Colonic mucosa (tissue), 4 donors: ENCODE measurements around the gene TMEM132D. TPM values are rescaled to one million over a fixed set of nuclear protein-coding genes. Genes with fewer than 3 reads are reported as not detected.

Experiments used
- DNase-seq: peaks from one replicate; pipeline ENCODE4 v3.0.0-alpha.2; 2020
- H3K27ac ChIP-seq: fragments of 200-600 bp; one replicate; pipeline ENCODE4 v1.8.0; 2021
- H3K27me3 ChIP-seq: fragments of 200-600 bp; one replicate; pipeline ENCODE4 v1.8.0; 2021
- H3K36me3 ChIP-seq: fragments of 200-600 bp; one replicate; pipeline ENCODE4 v1.8.0; 2021
- H3K4me1 ChIP-seq: fragments of 200-600 bp; one replicate; pipeline ENCODE4 v1.8.0; 2021; ENCODE audit warnings: mild to moderate bottlenecking
- H3K4me3 ChIP-seq: fragments of 200-600 bp; one replicate; pipeline ENCODE4 v1.8.0; 2021
- H3K9ac ChIP-seq, 2 donors: one replicate each; pipeline ENCODE4 v1.7.0; 2013; ENCODE audit warnings: control low read depth in 2 of 2, low read depth in 2 of 2, low read length in 2 of 2
- H3K9me3 ChIP-seq: fragments of 200-600 bp; one replicate; pipeline ENCODE4 v1.8.0; 2021
- CTCF ChIP-seq: fragments of 200-600 bp; IDR thresholded peaks from one replicate; pipeline ENCODE4 v1.8.0; 2022; ENCODE audit warnings: antibody characterized with exemption, mild to moderate bottlenecking
- intact Hi-C: fragments of 100-400 bp; cut with DNase I; formaldehyde crosslinking; loops from one replicate; pipeline ENCODE4 v1.14.1; 2022
- total RNA-seq, 2 donors: library from RNA; stranded (reverse); fragmentation: NEBNext Ultra II Directional in 1 of 2; extraction: Animal tissue kit (Norgen Biotek cat#: 25700) in 1 of 2; gene quantifications; one replicate each; pipeline ENCODE4 v1.2.1, GENCODE V29; 2021
- donor health status: healthy.
- donor health status: DM: no; HTN: no; CAD: no.
- donor health status: DM: no; HTN: no; CAD: no.

TMEM132D gene
- total RNA-seq, 2 donors from 2014 or later, result 0.17 to 0.32 TPM

GRCh38 chr12:129169928-129170327, 733.9 kb downstream of the TMEM132D start:
- intact Hi-C loops, result no loop called here
- Histone ChIP-seq H3K9me3 (no peaks in the 10 kb centered on the region), H3K36me3 (no peaks in the 10 kb centered on the region), H3K4me1 (no peaks in the 10 kb centered on the region), H3K27ac (no peak overlapping the region), H3K9ac (no peak overlapping the region), H3K27me3 (no peaks in the 10 kb centered on the region), H3K4me3 (no peak overlapping the region)
- no peak for DNase-seq
- no peak for TF ChIP-seq CTCF

- no peak overlapping the region for H3K4me3 ChIP-seq
- no peak overlapping the region for H3K9ac ChIP-seq
- intact Hi-C loops, result no loop called here
- no peaks in the 10 kb centered on the region for H3K27me3 ChIP-seq
- H3K27ac ChIP-seq, result no peak overlapping the region
- no peaks in the 10 kb centered on the region for H3K9me3 ChIP-seq
- no peak for TF ChIP-seq CTCF
- no peaks in the 10 kb centered on the region for H3K4me1 ChIP-seq
- H3K36me3 ChIP-seq, result no peaks in the 10 kb centered on the region
- no peak for DNase-seq
Measured at GRCh38 chr12:129163861-129164260, 740.0 kb downstream of the TMEM132D start.

GRCh38 chr12:129163461-129163860, 740.4 kb downstream of the TMEM132D start:
- intact Hi-C loops, result no loop called here
- no peaks in the 10 kb centered on the region for H3K36me3 ChIP-seq
- H3K27me3 ChIP-seq, result no peaks in the 10 kb centered on the region
- H3K4me3 ChIP-seq, result no peak overlapping the region
- TF ChIP-seq CTCF, result no peak
- DNase-seq, result no peak
- H3K4me1 ChIP-seq, result no peaks in the 10 kb centered on the region
- H3K27ac ChIP-seq, result no peak overlapping the region
- H3K9me3 ChIP-seq, result no peaks in the 10 kb centered on the region
- no peak overlapping the region for H3K9ac ChIP-seq

GRCh38 chr12:129162805-129163204, 741.0 kb downstream of the TMEM132D start:
- DNase-seq, result no peak
- no peaks in the 10 kb centered on the region for H3K27me3 ChIP-seq
- TF ChIP-seq CTCF, result no peak
- intact Hi-C loops, result no loop called here
- H3K36me3 ChIP-seq, result no peaks in the 10 kb centered on the region
- H3K9me3 ChIP-seq, result no peaks in the 10 kb centered on the region
- H3K9ac ChIP-seq, result no peak overlapping the region
- no peak overlapping the region for H3K4me3 ChIP-seq
- H3K4me1 ChIP-seq, result no peaks in the 10 kb centered on the region
- no peak overlapping the region for H3K27ac ChIP-seq

GRCh38 chr12:129161511-129161910, 742.3 kb downstream of the TMEM132D start:
- TF ChIP-seq CTCF, result no peak
- no peaks in the 10 kb centered on the region for H3K36me3 ChIP-seq
- no peak overlapping the region for H3K4me3 ChIP-seq
- DNase-seq, result no peak
- H3K9ac ChIP-seq, result no peak overlapping the region
- H3K27ac ChIP-seq, result no peak overlapping the region
- no peaks in the 10 kb centered on the region for H3K27me3 ChIP-seq
- no peaks in the 10 kb centered on the region for H3K4me1 ChIP-seq
- no peaks in the 10 kb centered on the region for H3K9me3 ChIP-seq
- intact Hi-C loops, result no loop called here

GRCh38 chr12:129160282-129160681, 743.5 kb downstream of the TMEM132D start:
- no peak for TF ChIP-seq CTCF

More at GRCh38 chr12:129160282-129160681, 743.5 kb downstream of the TMEM132D start:
- H3K27ac ChIP-seq, result no peak overlapping the region
- H3K27me3 ChIP-seq, result no peaks in the 10 kb centered on the region
- H3K4me1 ChIP-seq, result no peaks in the 10 kb centered on the region
- H3K4me3 ChIP-seq, result no peak overlapping the region
- intact Hi-C loops, result no loop called here
- no peaks in the 10 kb centered on the region for H3K36me3 ChIP-seq
- no peak overlapping the region for H3K9ac ChIP-seq
- no peaks in the 10 kb centered on the region for H3K9me3 ChIP-seq
- DNase-seq, result no peak
